SJCRH30 (cell line): ENCODE measurements around the gene PARP2. TPM values are rescaled to one million over a fixed set of nuclear protein-coding genes. Genes with fewer than 3 reads are reported as not detected.
A peak's percentile ranks its signal among the peaks of the same experiment; 100 is the strongest.
"Not testable (repeated sequence)": the region's sequence is repeated elsewhere in the genome, so short reads cannot be mapped to it uniquely, and the experiment has no call there.

Experiments used
- DNase-seq, 2 experiments: peaks; one replicate each; pipeline ENCODE4 v3.0.0-alpha.2; 2015 to 2020
- H3K27ac ChIP-seq: fragments of 250-450 bp; sonication (Bioruptor Pico); 2 replicates; pipeline ENCODE4 v1.5.1; 2020; ENCODE audit warnings: mild to moderate bottlenecking, moderate library complexity
- H3K27me3 ChIP-seq: fragments of 250-450 bp; sonication (Bioruptor Pico); 2 replicates; pipeline ENCODE4 v1.5.1; 2020; ENCODE audit warnings: mild to moderate bottlenecking, moderate library complexity
- H3K36me3 ChIP-seq: fragments of 250-450 bp; sonication (Bioruptor Pico); 2 replicates; pipeline ENCODE4 v1.5.1; 2020; ENCODE audit warnings: mild to moderate bottlenecking, moderate library complexity
- H3K4me1 ChIP-seq: fragments of 250-450 bp; sonication (Bioruptor Pico); 2 replicates; pipeline ENCODE4 v1.5.1; 2020; ENCODE audit warnings: mild to moderate bottlenecking, moderate library complexity
- H3K4me3 ChIP-seq: fragments of 250-450 bp; sonication (Bioruptor Pico); 2 replicates; pipeline ENCODE4 v1.5.1; 2020; ENCODE audit warnings: mild to moderate bottlenecking, moderate library complexity
- H3K9me3 ChIP-seq: fragments of 250-450 bp; sonication (Bioruptor Pico); replicated peaks from 2 replicates; pipeline ENCODE4 v1.5.1; 2020; ENCODE audit warnings: mild to moderate bottlenecking, moderate library complexity
- total RNA-seq: library from RNA; depleted of rRNA; stranded (reverse); fragments of >200 nt; shearing (Covaris generic); gene quantifications from 2 replicates; pipeline ENCODE4 v1.2.3, GENCODE V29; 2014

The PARP2 gene
- total RNA-seq, 1 experiment from 2014 or later, result 44.4 TPM

DNA sequence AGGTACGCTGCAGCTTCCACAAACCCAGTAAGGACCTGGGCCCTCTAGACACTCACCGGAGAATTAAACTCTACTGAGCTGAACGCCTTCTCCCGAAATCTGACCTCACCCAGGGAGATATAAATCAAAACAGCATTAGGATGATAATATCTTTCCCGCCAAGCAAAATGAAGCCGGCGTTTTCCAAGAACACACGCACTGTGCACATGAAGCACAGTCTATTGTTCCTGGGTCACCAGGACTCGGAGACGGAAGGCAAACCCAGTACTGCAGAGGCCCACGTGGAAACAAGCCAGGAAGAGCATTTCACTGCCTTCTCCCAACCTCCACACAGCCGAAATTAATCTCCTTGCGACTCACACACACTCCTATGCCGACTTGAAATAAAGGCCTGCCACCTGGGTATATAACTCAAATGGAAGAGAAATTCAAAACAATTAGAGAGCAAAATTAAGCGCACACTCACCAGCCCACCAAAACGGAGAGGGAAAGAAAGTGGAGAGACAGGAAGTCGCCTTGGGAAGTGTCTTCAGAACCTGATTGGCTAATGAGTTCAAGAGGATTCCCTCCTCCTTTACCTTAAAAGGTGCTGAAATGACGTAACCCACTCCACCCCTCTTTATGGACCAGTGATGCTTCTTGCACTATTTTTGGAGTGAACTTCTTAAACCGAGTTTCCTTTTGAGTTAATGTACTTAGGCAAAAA is 10.5 kb upstream of the PARP2 start, which contains the start of gene CCNB1IP1:
CCNB1IP1 (minus strand) TSS at position 492 of the 706 bp plus-strand sequence. CDS start 16,756 bp downstream, outside the sequence.
- peak within 1 kb of the TSS; percentile 74 for H3K4me3 ChIP-seq
- peaks cover 12% of the 10 kb centered on the region for H3K4me1 ChIP-seq
- H3K9me3 ChIP-seq, result no peaks in the 10 kb centered on the region
- H3K27ac ChIP-seq, result peak within 1 kb of the TSS; percentile 78
- H3K27me3 ChIP-seq, result no peaks in the 10 kb centered on the region
- peak; percentile 75 to 88 for DNase-seq
- peaks cover 20% of the 10 kb centered on the region for H3K36me3 ChIP-seq

GRCh38 chr14:20333494-20333841 is 10.0 kb upstream of the PARP2 start:
- no peaks in the 10 kb centered on the region for H3K9me3 ChIP-seq
- no peaks in the 10 kb centered on the region for H3K27me3 ChIP-seq
- peak overlapping the region; percentile 78 for H3K27ac ChIP-seq
- H3K36me3 ChIP-seq, result peaks cover 16% of the 10 kb centered on the region
- peaks cover 12% of the 10 kb centered on the region for H3K4me1 ChIP-seq
- H3K4me3 ChIP-seq, result peak overlapping the region; percentile 74
- no peak for DNase-seq

DNA sequence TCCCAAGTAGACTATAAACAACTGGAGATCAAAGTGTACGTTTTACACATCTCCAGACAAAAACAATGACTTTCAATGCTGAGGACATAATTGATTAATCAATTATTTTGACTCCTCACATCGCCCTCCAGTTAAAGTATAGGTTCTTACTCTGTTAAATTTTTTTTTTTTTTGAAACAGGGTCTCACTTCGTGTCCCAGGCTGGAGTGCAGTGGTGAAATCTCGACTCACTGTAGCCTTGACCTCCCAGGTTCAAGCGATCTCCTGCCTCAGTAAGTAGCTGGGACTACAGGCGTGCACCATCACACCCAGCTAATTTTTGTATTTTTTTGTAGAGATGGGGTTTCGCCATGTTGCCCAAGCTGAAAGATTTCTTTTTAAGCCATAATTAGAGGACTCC is 9.4 kb upstream of the PARP2 start:
- Histone ChIP-seq H3K36me3 (peaks cover 12% of the 10 kb centered on the region), H3K4me1 (peaks cover 12% of the 10 kb centered on the region), H3K27me3 (no peaks in the 10 kb centered on the region), H3K27ac (no peak overlapping the region), H3K9me3 (no peaks in the 10 kb centered on the region), H3K4me3 (peak overlapping the region; percentile 74; the same call in 1 of the 2 replicates)
- DNase-seq, result no peak

- H3K27me3 ChIP-seq, DNase-seq, H3K36me3 ChIP-seq, H3K4me1 ChIP-seq, H3K9me3 ChIP-seq, H3K27ac ChIP-seq: not testable (repeated sequence)
- H3K4me3 ChIP-seq, result peak overlapping the region; percentile 76
Observed at GRCh38 chr14:20341032-20341431, 2.4 kb upstream of the PARP2 start.

- Histone ChIP-seq H3K9me3 (no peaks in the 10 kb centered on the region), H3K4me3 (peak overlapping the region; percentile 76), H3K27ac (peak overlapping the region; percentile 81), H3K27me3 (no peaks in the 10 kb centered on the region), H3K36me3 (peaks cover 11% of the 10 kb centered on the region), H3K4me1 (no peaks in the 10 kb centered on the region)
- no peak for DNase-seq
Observed at GRCh38 chr14:20341646-20342045, 1.8 kb upstream of the PARP2 start.

- peak overlapping the region; percentile 74 for H3K4me3 ChIP-seq
- H3K9me3 ChIP-seq, result no peaks in the 10 kb centered on the region
- no peak for DNase-seq
- peaks cover 28% of the 10 kb centered on the region for H3K36me3 ChIP-seq
- no peaks in the 10 kb centered on the region for H3K4me1 ChIP-seq
- peak overlapping the region; percentile 81 for H3K27ac ChIP-seq
- no peaks in the 10 kb centered on the region for H3K27me3 ChIP-seq
Observed at GRCh38 chr14:20343862-20344220, 406 bp downstream of the PARP2 start.

DNA sequence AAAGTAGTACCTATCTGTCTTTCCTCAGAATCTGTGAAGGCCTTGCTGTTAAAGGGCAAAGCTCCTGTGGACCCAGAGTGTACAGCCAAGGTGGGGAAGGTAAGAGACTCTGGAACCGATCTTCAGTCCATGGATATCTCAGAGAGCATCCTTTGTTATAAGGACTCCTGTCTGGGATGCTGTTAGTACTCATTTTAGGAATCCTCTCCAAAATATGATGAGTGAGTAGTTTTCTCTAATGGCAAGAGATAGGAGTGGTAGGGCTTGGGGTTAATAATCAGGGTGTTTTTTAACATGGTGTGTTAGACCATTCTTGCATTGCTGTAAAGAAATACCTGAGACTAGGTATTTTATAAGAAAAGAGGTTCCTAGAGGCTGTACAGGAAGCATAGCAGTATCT is 1.9 kb downstream of the PARP2 start:
- no peak for DNase-seq
- Histone ChIP-seq H3K27ac (no peak overlapping the region), H3K4me3 (no peak overlapping the region), H3K9me3 (no peaks in the 10 kb centered on the region), H3K36me3 (peaks cover 41% of the 10 kb centered on the region), H3K27me3 (no peaks in the 10 kb centered on the region), H3K4me1 (no peaks in the 10 kb centered on the region)

GRCh38 chr14:20346713-20347112 is 3.3 kb downstream of the PARP2 start:
- no peaks in the 10 kb centered on the region for H3K27me3 ChIP-seq
- peaks cover 51% of the 10 kb centered on the region for H3K36me3 ChIP-seq
- DNase-seq, result no peak
- no peaks in the 10 kb centered on the region for H3K9me3 ChIP-seq
- H3K4me1 ChIP-seq, result no peaks in the 10 kb centered on the region
- H3K27ac ChIP-seq, result no peak overlapping the region
- H3K4me3 ChIP-seq, result no peak overlapping the region

DNA sequence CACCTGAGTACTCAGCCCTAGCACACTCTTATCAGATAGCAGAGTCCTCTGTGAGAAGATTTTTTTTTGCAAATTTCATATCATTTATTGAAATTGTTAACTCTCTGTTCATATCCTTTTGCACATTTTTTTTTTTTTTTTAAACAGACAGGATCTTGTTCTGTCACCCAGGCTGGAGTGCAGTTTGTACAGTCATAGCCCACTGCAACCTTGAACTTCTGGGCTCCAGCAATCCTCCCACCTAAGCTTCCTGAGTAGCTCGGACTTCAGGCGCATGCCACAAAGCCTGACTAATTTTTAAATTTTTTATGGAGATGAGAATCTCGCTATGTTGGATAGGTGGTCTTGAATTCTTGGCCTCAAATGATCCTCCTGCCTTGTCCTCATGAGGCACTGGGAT is 4.3 kb downstream of the PARP2 start:
- H3K36me3 ChIP-seq, result peaks cover 60% of the 10 kb centered on the region
- no peak for DNase-seq
- H3K27ac ChIP-seq, result no peak overlapping the region
- no peaks in the 10 kb centered on the region for H3K9me3 ChIP-seq
- no peak overlapping the region for H3K4me3 ChIP-seq
- no peaks in the 10 kb centered on the region for H3K27me3 ChIP-seq
- no peaks in the 10 kb centered on the region for H3K4me1 ChIP-seq

DNA sequence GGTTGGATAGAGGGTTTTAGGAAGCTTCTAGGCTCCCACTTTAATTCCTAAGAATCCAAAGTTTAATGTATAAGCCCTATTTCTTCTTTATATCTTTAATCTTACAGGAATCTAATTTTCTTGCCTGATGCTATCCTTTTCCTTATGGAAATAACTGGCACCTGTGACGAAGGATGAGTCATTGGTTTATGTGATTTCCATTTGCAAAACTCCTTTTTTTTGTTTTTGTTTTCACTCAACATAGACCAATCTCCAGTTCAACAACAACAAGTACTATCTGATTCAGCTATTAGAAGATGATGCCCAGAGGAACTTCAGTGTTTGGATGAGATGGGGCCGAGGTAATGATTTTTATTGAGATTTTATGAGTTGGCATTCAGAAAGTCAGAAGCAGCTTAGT is 6.8 kb downstream of the PARP2 start:
- H3K27ac ChIP-seq, result no peak overlapping the region
- H3K9me3 ChIP-seq, result no peaks in the 10 kb centered on the region
- H3K27me3 ChIP-seq, result no peaks in the 10 kb centered on the region
- H3K36me3 ChIP-seq, result peaks cover 82% of the 10 kb centered on the region
- H3K4me1 ChIP-seq, result no peaks in the 10 kb centered on the region
- DNase-seq, result no peak
- H3K4me3 ChIP-seq, result no peak overlapping the region

GRCh38 chr14:20350860-20351259 is 7.4 kb downstream of the PARP2 start:
- Histone ChIP-seq H3K27me3 (no peaks in the 10 kb centered on the region), H3K36me3 (peaks cover 82% of the 10 kb centered on the region), H3K27ac (no peak overlapping the region), H3K4me1 (no peaks in the 10 kb centered on the region), H3K4me3 (no peak overlapping the region), H3K9me3 (no peaks in the 10 kb centered on the region)
- DNase-seq, result no peak

DNA sequence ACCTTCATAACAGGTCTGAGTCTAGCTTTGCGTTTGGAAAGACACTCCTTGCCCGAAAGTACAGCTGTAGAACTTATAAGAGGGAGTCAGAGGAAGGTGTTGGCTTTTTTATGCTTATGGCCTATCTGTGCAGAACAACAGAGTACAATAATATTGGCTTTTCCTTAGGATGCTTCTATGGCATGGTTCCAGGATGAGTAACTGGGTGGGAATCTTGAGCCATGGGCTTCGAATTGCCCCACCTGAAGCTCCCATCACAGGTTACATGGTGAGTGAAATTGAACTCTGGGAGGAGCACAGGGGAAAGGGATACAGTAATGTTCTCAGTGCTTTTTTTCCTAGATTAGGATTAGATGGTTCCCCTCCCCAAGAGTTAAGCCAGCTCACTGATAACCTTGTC is 13.0 kb downstream of the PARP2 start:
- Histone ChIP-seq H3K4me1 (no peaks in the 10 kb centered on the region), H3K36me3 (peaks cover 75% of the 10 kb centered on the region), H3K27ac (no peak overlapping the region), H3K4me3 (no peak overlapping the region), H3K27me3 (no peaks in the 10 kb centered on the region), H3K9me3 (no peaks in the 10 kb centered on the region)
- DNase-seq, result no peak

DNA sequence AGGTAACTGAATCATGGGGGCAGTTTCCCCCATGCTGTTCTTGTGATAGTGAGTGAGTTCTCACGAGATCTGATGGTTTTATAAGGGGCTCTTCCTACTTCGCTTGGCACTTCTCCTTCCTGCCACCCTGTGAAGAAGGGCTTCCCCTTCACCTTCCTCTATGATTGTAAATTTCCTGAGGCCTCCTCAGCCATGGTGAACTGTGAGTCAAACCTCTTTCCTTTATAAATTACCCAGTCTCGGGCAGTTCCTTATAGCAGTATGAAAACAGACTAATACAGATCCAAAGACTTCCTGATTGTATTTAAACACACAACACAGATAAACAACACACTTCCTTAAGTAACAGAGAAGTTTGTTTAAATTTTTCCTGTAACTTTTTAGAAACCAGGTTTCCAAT is 15.0 kb downstream of the PARP2 start:
- peaks cover 58% of the 10 kb centered on the region for H3K36me3 ChIP-seq
- H3K27me3 ChIP-seq, H3K4me3 ChIP-seq, DNase-seq, H3K27ac ChIP-seq, H3K4me1 ChIP-seq, H3K9me3 ChIP-seq: not testable (repeated sequence)

DNA sequence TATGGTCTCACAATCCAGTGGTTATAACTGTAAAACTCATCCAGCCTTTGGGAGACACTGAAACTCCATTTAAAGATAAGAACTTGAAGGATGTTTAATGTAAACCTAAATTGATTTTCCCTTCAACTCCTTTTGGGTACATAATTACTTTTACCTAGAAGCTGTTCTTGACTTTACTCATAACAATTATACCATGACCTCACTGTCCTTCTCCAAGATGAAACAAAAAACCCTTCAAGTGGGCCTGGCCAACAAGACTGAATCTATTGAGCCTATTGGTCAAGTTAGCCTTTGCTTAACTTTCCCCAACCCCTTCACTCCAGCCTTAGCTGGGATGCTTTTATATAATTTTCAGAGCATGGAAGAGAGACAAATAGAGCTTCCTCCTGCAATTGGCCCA is 22.5 kb downstream of the PARP2 start:
- no peaks in the 10 kb centered on the region for H3K4me1 ChIP-seq
- no peak for DNase-seq

DNA sequence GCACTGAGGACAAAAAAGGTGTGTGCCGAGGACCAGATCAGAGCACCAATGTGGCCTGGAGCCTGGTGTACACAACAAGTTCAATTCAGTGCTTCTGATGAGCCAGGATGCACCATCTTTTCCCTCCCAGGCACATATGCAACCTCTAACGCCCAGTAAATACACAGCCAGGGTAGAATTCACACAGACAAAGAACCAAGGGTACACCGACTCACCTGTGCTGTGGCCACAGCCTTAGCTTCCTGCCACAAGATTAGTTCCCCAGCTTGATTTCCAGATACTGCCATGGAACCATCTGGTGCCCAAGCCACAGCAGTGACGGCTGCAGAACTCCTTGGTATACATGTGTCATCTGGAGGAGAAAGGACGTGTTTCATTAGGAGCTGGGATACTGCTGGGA is 29.4 kb downstream of the PARP2 start:
- H3K4me1 ChIP-seq, result no peaks in the 10 kb centered on the region
- peaks cover 12% of the 10 kb centered on the region for H3K36me3 ChIP-seq
- no peak overlapping the region for H3K27ac ChIP-seq
- DNase-seq, result no peak
- no peaks in the 10 kb centered on the region for H3K9me3 ChIP-seq
- no peak overlapping the region for H3K4me3 ChIP-seq
- H3K27me3 ChIP-seq, result no peaks in the 10 kb centered on the region

More for the DNA sequence above, 22.5 kb downstream of the PARP2 start:
- H3K27me3 ChIP-seq, result no peaks in the 10 kb centered on the region
- H3K4me3 ChIP-seq, result no peak overlapping the region
- no peaks in the 10 kb centered on the region for H3K9me3 ChIP-seq
- H3K27ac ChIP-seq, result no peak overlapping the region
- H3K36me3 ChIP-seq, result peaks cover 10% of the 10 kb centered on the region

DNA sequence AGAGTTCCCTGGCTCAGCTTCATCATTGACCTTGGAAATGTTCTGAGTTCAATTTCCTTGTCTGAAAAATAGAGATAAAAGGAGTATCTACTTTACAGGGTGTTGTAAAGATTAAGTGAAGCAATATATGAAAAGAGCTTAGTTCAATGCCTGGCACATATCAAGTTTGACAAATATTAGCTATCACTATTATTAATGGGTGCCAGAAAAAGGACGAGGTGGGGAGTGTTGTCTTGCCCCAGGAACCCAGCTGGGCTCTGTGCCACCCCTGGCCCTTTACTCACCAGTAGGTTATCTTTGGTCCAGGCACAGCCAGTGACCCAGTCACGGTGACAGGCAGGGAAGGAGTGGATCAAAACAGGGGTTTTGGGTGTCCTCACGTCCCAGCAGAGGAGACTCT is 32.0 kb downstream of the PARP2 start:
- Histone ChIP-seq H3K9me3 (no peaks in the 10 kb centered on the region), H3K4me1 (no peaks in the 10 kb centered on the region), H3K36me3 (peaks cover 11% of the 10 kb centered on the region; the same call in 1 of the 2 replicates), H3K4me3 (no peak overlapping the region), H3K27ac (no peak overlapping the region), H3K27me3 (no peaks in the 10 kb centered on the region)
- DNase-seq, result no peak
